Peyer's patch (tissue), 4 donors: ENCODE results near the gene RSPH10B2.
"Not testable (repeated sequence)": the region's sequence is repeated elsewhere in the genome, so short reads cannot be mapped to it uniquely, and the experiment has no call there.

Experiments
- POLR2A ChIP-seq, 2 donors: fragments of 450-650 bp; IDR thresholded peaks; one replicate each; pipeline ENCODE4 v1.5.1; 2017; ENCODE audit warnings: antibody characterized with exemption in 2 of 2, mild to moderate bottlenecking in 2 of 2, moderate library complexity in 2 of 2
- TF ChIP-seq, protein P1 (sequence below), 6 experiments: fragments of 450-650 bp in 4 of 6; fragments of 200-600 bp in 2 of 6; sonication (generic) in 1 of 6; IDR thresholded peaks; one replicate each; pipeline ENCODE4 v1.5.1; 2017 to 2019; ENCODE audit warnings: antibody characterized with exemption in 6 of 6, mild to moderate bottlenecking in 3 of 6, moderate library complexity in 1 of 6

DNA sequence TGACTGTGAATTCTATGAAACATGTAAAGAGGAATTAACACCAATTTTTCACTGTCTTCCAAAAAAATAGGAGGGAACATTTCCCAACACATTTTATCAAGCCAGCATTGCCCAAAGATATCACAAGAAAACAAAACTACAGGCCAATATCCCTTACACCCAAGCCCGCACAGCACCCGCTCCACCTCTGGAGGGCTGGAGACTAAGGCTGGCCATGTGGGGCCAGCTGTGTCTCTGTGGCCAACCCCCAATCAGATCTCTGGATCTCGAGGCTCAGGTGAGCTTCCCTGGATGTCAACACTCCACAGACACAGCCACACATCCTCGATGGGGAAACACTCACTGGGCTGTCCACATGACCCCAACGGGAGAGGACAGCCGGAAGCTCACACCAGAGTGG, 54.1 kb downstream of the RSPH10B2 start:
- TF ChIP-seq POLR2A (IDR thresholded peaks at IDR 0.05): not testable (repeated sequence)
- TF ChIP-seq, protein P1, sequence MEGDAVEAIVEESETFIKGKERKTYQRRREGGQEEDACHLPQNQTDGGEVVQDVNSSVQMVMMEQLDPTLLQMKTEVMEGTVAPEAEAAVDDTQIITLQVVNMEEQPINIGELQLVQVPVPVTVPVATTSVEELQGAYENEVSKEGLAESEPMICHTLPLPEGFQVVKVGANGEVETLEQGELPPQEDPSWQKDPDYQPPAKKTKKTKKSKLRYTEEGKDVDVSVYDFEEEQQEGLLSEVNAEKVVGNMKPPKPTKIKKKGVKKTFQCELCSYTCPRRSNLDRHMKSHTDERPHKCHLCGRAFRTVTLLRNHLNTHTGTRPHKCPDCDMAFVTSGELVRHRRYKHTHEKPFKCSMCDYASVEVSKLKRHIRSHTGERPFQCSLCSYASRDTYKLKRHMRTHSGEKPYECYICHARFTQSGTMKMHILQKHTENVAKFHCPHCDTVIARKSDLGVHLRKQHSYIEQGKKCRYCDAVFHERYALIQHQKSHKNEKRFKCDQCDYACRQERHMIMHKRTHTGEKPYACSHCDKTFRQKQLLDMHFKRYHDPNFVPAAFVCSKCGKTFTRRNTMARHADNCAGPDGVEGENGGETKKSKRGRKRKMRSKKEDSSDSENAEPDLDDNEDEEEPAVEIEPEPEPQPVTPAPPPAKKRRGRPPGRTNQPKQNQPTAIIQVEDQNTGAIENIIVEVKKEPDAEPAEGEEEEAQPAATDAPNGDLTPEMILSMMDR (IDR thresholded peaks at IDR 0.05): not testable (repeated sequence)
